Spleen (tissue), 7 donors: ENCODE data around the gene QRFP.

ENCODE experiments used
- CTCF ChIP-seq, 11 experiments: fragments of 200-600 bp in 7 of 11; fragments of 450-650 bp in 4 of 11; sonication (generic) in 4 of 11; IDR thresholded peaks in 8 of 11; conservative IDR thresholded peaks in 3 of 11; 1 replicate in 7 of 11; 2 replicates in 4 of 11; pipeline versions ENCODE4 v1.4.0 to v1.8.0; 2016 to 2021; ENCODE audit warnings: antibody characterized with exemption in 11 of 11, inconsistent platforms in 4 of 11, mild to moderate bottlenecking in 1 of 11
- POLR2A ChIP-seq, 3 donors: fragments of 450-650 bp; IDR thresholded peaks; one replicate each; pipeline ENCODE4 v1.5.1; 2017; ENCODE audit warnings: antibody characterized with exemption in 3 of 3, mild to moderate bottlenecking in 1 of 3
- POLR2AphosphoS5 ChIP-seq, 3 donors: sonication (generic); formaldehyde crosslinking; IDR thresholded peaks; one replicate each; pipeline ENCODE4 v1.5.1; 2017; ENCODE audit warnings: antibody characterized with exemption in 3 of 3
- donor health status: DM: no; HTN: no; CAD: no; lungs with moderate emphysema.
- donor health status: DM: no; HTN: no; CAD: no.
- donor health status: DM: no; HTN: no; CAD: no.

- TF ChIP-seq POLR2AphosphoS5 (IDR thresholded peaks at IDR 0.05) (no peak), CTCF (IDR thresholded peaks at IDR 0.05 in 8 of 11, conservative IDR thresholded peaks at IDR 0.05 in 3 of 11) (no peak), POLR2A (IDR thresholded peaks at IDR 0.05) (no peak)
Measured at GRCh38 chr9:130861372-130862180, 35.0 kb downstream of the QRFP start.
